Heart left ventricle (tissue), 16 donors: Measurements from ENCODE around the gene STON1. TPM values are rescaled to one million over a fixed set of nuclear protein-coding genes. Genes with fewer than 3 reads are reported as not detected.

Experiments
- ATAC-seq, 4 donors: fragments of 200-7000 bp; cut with Tn5 transposase; one replicate each; pipeline ENCODE4 v1.9.1; 2020 to 2022; ENCODE audit warnings: moderate library complexity in 4 of 4, mild to moderate bottlenecking in 3 of 4, moderate number of reproducible peaks in 1 of 4
- DNase-seq, 5 donors: peaks; one replicate each; pipeline ENCODE4 v3.0.0-alpha.2; 2020
- H3K27ac ChIP-seq, 12 donors: fragments of 200-600 bp; sonication (generic) in 4 of 12; one replicate each; pipeline versions ENCODE4 v1.5.0 to v1.8.0; 2016 to 2022; ENCODE audit warnings: mild to moderate bottlenecking in 2 of 12
- H3K27me3 ChIP-seq, 9 donors: fragments of 200-600 bp; sonication (generic) in 2 of 9; one replicate each; pipeline versions ENCODE4 v1.5.1 to v1.8.0; 2016 to 2022; ENCODE audit warnings: mild to moderate bottlenecking in 3 of 9
- H3K36me3 ChIP-seq, 9 donors: fragments of 200-600 bp; sonication (generic) in 2 of 9; one replicate each; pipeline versions ENCODE4 v1.5.0 to v1.8.0; 2018 to 2022; ENCODE audit warnings: mild to moderate bottlenecking in 2 of 9
- H3K4me1 ChIP-seq, 12 donors: fragments of 200-600 bp; sonication (generic) in 4 of 12; one replicate each; pipeline versions ENCODE4 v1.5.0 to v1.8.0; 2016 to 2022; ENCODE audit warnings: mild to moderate bottlenecking in 3 of 12
- H3K4me3 ChIP-seq, 12 donors: fragments of 200-600 bp; sonication (generic) in 4 of 12; one replicate each; pipeline versions ENCODE4 v1.5.0 to v1.8.0; 2017 to 2022; ENCODE audit warnings: mild to moderate bottlenecking in 9 of 12, moderate library complexity in 4 of 12
- H3K9me3 ChIP-seq, 12 donors: fragments of 200-600 bp; sonication (generic) in 4 of 12; one replicate each; pipeline versions ENCODE4 v1.5.0 to v1.8.0; 2016 to 2022; ENCODE audit warnings: mild to moderate bottlenecking in 1 of 12
- CTCF ChIP-seq, 12 donors: fragments of 200-600 bp; sonication (generic) in 4 of 12; IDR thresholded peaks; one replicate each; pipeline versions ENCODE4 v1.5.0 to v1.8.0; 2018 to 2022; ENCODE audit warnings: antibody characterized with exemption in 12 of 12, mild to moderate bottlenecking in 5 of 12
- POLR2A ChIP-seq, 2 donors: fragments of 450-650 bp; IDR thresholded peaks; one replicate each; pipeline ENCODE4 v1.6.1; 2017; ENCODE audit warnings: antibody characterized with exemption in 2 of 2, mild to moderate bottlenecking in 2 of 2, moderate library complexity in 2 of 2
- WGBS, 4 donors: extraction: QIAGEN DNeasy Blood & Tissue Kit in 2 of 4; methylation state at CpG; one replicate each; pipeline versions ENCODE4 v1.1.5 to v1.1.7; 2013 to 2018; 5-methylcytosine and 5-hydroxymethylcytosine counted together
- intact Hi-C, 10 donors: fragments of 100-400 bp; cut with DNase I; formaldehyde crosslinking; loops; one replicate each; pipeline versions ENCODE4 v1.11.1 to v1.14.2; 2022
- polyA plus RNA-seq, 2 donors: library from polyadenylated mRNA; stranded (reverse); fragments of 200-250 nt; gene quantifications; one replicate each; pipeline ENCODE4 v1.2.3, GENCODE V29; 2013
- total RNA-seq, 9 donors: library from RNA; depleted of rRNA in 2 of 9; stranded (reverse); fragments of >200 nt in 2 of 9; fragmentation: NEBNext Ultra II Directional in 3 of 9; extraction: Animal tissue kit (Norgen Biotek cat#: 25700) in 3 of 9; gene quantifications; one replicate each; pipeline versions ENCODE4 v1.1.0 to v1.2.4, GENCODE V29; 2016 to 2023
- donor health status: ischemic (EF 13 %, LVEDD 7.1; RV severe dilation, severe dysfunction).
- donor health status: healthy with polysubstance abuse.
- donor health status: DM: no; HTN: yes; CAD: no.
- donor health status: DM: no; HTN: no; CAD: no.
- donor health status: ischemic (EF 25% LVEDD 6.9; RV normal size, moderate dysfunction).
- donor health status: ischemic (EF 25% LVEDD 5.7; RV mildly dilated, moderate dysfunction).
- donor health status: healthy.
- donor health status: DM: yes; HTN: yes; CAD: no.
- donor health status: ischemic (EF 35%, LVEDD 5.7; RV mildly dilated, moderate dysfunction).
- donor health status: nonischemic (EF 11% LVEDD 7.7; RV severe dilation, severe dysfunction).
- donor health status: DM: yes; HTN: yes; CAD: no.
- donor health status: PGD.
- donor health status: ischemic (EF 29% LVEDD 5.4; RV normal size, mild dysfunction).
- donor health status: nonischemic (EF 23%, LVEDD 6.1; RV moderate dilation, normal function).

The STON1 gene
- total and polyA plus RNA-seq, 11 donors: 2.6 to 8.6 (median 4.4) TPM

- H3K36me3 ChIP-seq: no peaks in the 10 kb centered on the region
- peaks cover 0 to 19% (median 0%) of the 10 kb centered on the region in 12 donors for H3K9me3 ChIP-seq
- TF ChIP-seq POLR2A (IDR thresholded peaks at IDR 0.05): no peak
- no peak for TF ChIP-seq CTCF (IDR thresholded peaks at IDR 0.05)
- H3K4me1 ChIP-seq: no peaks in the 10 kb centered on the region
- H3K27ac ChIP-seq: no peak overlapping the region
- no peak for DNase-seq
- H3K4me3 ChIP-seq: no peak overlapping the region
- WGBS, 4 donors: 83 to 94% (median 88%) methylated on average over 2 of the region's 2 CpGs
- intact Hi-C loops: no loop called here
- ATAC-seq: no peak
- no peaks in the 10 kb centered on the region for H3K27me3 ChIP-seq
These were observed 94.7 kb downstream of the STON1 start for GRCh38 chr2:48624696-48625095.

- Histone ChIP-seq H3K36me3 (no peaks in the 10 kb centered on the region), H3K27me3 (no peaks in the 10 kb centered on the region), H3K4me3 (no peak overlapping the region), H3K4me1 (no peaks in the 10 kb centered on the region), H3K9me3 (peaks cover 0 to 20% (median 0%) of the 10 kb centered on the region in 12 donors), H3K27ac (no peak overlapping the region)
- intact Hi-C loops: no loop called here
- ATAC-seq: no peak
- no peak for TF ChIP-seq CTCF (IDR thresholded peaks at IDR 0.05)
- no peak for TF ChIP-seq POLR2A (IDR thresholded peaks at IDR 0.05)
- DNase-seq: no peak
These were observed 96.1 kb downstream of the STON1 start for GRCh38 chr2:48626047-48626446.

- Histone ChIP-seq H3K4me1 (no peaks in the 10 kb centered on the region), H3K4me3 (no peak overlapping the region), H3K9me3 (peaks cover 0 to 21% (median 0%) of the 10 kb centered on the region in 12 donors), H3K27ac (no peak overlapping the region), H3K27me3 (no peaks in the 10 kb centered on the region), H3K36me3 (no peaks in the 10 kb centered on the region)
- TF ChIP-seq POLR2A (IDR thresholded peaks at IDR 0.05): no peak
- no peak for TF ChIP-seq CTCF (IDR thresholded peaks at IDR 0.05)
- DNase-seq: no peak
- intact Hi-C loops: no loop called here
- no peak for ATAC-seq
- WGBS, 4 donors: 25 to 41% (median 35%) methylated on average over 5 of the region's 5 CpGs
These were observed 103.2 kb downstream of the STON1 start for GRCh38 chr2:48633143-48633542.

- Histone ChIP-seq H3K9me3 (peaks cover 0 to 30% (median 0%) of the 10 kb centered on the region in 12 donors), H3K4me3 (no peak overlapping the region), H3K27ac (no peak overlapping the region), H3K27me3 (no peaks in the 10 kb centered on the region), H3K36me3 (no peaks in the 10 kb centered on the region), H3K4me1 (no peaks in the 10 kb centered on the region)
- ATAC-seq: no peak
- DNase-seq: no peak
- intact Hi-C loops: no loop called here
- TF ChIP-seq POLR2A (IDR thresholded peaks at IDR 0.05): no peak
- TF ChIP-seq CTCF (IDR thresholded peaks at IDR 0.05): no peak
- 66 to 76% (median 72%) methylated on average over 2 of the region's 2 CpGs for WGBS, 4 donors
These were observed 105.8 kb downstream of the STON1 start for GRCh38 chr2:48635786-48636185.
